ENCODE data around the gene GNAS-AS1.
"Not testable (repeated sequence)": the region's sequence is repeated elsewhere in the genome, so short reads cannot be mapped to it uniquely, and the experiment has no call there.

GNAS-AS1 gene

DNA sequence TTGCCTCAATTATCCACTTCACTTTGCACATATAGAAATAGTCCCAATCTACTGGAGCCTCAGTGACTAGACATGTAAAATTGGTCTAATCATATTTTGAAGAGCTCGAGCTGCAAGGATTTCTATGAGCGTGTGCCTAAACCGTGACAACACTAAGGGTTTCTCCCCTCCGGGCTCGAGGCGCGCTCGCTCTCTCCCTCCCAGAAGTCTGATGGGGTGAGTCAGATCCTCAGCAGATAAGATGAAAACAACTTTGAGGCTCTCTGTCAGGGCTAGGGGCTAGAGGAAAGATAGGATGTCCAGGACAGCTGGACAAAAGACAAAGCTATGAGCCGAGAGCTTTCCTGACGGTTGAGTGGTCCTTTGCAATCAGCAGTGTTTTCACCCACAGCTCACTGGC is 16.8 kb downstream of the GNAS-AS1 start:
- no peak for DNase-seq

DNA sequence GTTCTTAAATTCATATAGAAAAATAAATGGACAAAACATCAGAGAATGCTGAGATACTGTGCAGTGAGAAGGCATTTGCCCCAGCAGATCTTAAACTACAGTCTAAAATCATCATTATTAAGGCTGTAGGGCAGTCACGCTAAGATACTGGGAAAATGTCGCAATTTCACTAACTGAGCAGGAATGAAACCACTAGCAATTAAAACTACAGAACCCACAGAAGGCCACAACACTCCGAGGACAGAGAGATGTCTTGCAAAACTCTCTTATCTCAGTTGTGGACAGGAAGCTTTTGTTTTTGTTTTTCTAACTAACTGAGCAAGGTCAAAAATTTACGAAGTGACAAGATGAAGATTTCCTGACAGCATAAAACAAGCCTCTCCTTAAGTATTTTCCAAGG is 18.2 kb downstream of the GNAS-AS1 start:
- no peak for DNase-seq

DNA sequence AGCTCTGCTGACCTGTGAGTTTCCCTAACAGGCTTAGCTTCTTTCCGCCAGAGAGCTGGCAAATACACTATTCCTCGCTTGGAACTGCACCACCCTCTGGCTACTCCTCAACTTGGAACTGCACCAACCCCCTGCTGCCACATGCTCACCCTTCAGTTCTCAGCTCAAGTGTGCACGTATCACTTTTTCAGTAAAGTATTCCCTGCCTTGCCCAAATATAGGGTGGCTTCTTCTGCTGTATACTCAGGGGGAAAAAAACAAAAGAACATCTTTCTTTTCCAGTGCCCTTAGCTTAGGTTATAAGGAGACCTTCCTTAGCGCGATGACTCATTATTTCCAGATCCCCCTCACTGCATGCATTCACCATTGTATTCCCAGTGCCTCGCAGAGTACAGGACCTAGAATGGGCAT is 21.2 kb downstream of the GNAS-AS1 start:
- DNase-seq, result no peak

DNA sequence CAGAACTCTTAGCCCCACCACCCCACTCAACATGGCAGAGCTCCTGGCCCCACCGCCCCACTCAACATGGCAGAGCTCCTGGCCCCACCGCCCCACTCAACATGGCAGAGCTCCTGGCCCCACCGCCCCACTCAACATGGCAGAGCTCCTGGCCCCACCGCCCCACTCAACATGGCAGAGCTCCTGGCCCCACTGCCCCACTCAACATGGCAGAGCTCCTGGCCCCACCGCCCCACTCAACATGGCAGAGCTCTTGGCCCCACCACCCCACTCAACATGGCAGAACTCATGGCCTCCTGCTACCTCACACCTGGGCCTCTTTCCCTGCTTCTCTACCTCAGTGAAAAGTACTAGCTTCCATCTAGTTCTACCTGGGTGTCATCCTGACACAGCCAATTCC is 21.9 kb downstream of the GNAS-AS1 start:
- DNase-seq, result not testable (repeated sequence)

DNA sequence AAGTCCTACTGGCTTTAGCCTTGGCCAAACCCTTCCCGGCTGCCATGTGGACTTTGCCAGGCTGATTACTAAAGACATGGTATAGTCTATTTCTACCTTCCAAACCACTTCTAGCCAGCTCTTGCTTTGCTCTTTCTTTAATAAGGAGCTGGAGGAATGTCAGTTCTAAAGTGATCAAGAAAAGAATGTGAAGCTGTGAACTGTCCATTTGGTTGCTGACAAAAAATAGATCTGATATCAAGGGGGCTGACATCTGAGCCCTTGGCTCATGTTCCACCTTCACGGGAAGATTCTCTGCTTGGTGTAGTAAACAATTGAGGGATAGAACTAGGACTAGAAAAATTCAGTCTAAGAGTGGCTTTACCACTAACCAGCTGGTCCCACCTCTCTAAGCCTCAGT is 22.6 kb downstream of the GNAS-AS1 start:
- no peak for DNase-seq

DNA sequence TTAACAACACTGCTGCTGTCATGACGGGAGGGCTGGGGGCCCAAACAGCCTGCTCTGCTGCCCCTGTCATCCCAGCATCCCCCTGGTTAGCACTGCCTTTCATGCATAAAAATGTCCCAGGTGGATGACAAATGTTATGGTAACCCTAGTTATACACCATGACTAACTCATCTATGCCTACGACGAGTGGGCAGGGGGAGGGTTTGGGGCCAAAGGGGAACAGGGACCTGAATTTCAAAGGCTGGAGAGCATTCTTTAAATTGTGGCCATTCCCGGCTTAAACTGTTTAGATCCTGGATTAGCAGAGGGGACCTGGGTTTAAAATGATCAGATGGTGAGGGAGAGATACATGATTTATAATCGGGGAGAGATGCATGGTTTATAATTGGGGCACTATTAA is 24.4 kb downstream of the GNAS-AS1 start:
- no peak for DNase-seq

DNA sequence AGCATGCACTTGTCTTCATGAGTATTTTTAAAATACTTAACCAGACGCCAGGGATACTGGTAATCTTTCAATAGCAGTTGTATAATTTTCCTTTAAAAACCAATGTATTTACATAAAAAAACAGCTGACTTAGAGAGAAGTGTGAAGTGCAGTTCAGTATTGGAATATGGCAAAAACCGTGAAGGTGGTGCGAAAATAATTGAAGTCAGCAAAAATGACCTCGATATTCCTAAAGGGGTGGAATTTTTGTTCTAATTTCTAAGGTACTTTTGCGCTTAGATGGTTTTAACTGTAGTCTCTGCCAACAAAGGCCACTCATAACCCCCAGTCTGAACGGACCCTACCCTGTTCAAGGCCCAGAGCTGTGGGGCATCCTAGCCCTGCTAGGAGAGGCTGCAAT is 25.3 kb downstream of the GNAS-AS1 start:
- DNase-seq, result no peak

DNA sequence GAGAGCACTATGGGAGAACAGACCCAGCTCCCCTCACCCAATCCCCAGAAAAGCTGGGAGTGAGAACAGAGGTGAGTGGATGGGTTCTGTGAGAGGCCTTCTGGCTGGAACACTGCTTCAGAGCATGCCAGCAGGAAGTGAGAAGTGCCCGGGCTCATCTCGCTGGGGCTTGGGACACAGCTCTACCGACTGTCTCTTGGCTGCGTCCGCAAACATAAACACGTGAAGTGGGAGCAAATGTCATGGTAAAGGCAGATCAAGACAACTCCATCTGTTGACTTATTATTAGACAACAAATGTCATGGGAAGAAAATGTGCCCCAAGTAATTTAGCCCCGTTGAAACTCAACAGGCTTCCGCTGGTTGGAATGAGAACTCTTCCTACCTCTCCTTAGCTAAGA is 25.9 kb downstream of the GNAS-AS1 start:
- DNase-seq, result no peak

DNA sequence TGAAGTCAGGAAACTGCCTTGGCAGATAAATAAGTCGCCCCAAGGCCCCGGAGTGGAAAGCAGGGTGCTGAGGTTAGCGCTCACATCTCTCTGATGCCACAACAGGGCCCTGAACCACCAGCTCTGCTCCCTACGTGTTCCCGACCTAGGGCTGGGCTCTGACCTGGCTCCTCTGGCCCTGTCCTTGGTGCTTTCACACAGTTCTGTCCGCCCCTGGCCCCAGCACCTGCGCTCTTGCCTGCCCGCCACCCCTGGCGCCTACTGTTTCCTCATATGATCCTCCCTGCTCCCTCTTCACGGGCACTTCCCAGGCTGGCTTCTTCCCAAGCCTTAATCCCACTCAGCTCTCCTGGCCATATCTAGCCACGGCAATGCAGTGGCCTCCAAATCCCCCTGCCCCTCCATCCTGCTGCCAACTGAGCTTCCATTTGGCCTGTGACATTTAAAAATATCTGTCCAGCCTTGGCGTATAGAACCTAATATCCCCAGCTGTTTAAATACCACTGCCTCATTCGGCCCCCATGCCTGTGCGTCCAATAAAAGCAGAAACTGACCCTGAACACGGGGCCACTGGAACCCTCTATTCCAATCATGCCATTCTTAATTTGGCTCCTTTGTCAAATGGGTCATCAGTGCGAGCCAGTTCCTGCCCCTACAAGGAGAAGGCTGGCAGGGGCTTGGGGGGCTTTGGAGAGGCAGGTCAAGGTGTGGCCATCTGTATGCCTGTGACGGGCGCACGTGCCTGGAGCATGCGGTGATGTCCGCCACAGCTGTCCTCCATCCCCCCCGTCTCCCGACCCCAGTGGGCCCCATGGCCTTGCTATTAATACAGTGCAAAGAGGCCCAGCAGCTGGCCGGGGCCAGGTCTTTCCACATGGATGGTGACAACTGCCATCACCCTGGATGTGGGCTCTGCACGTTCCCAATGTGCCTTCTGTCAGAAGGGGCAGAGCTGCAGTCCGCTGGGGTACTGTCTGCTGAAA is 27.7 kb downstream of the GNAS-AS1 start:
- DNase-seq, result no peak

DNA sequence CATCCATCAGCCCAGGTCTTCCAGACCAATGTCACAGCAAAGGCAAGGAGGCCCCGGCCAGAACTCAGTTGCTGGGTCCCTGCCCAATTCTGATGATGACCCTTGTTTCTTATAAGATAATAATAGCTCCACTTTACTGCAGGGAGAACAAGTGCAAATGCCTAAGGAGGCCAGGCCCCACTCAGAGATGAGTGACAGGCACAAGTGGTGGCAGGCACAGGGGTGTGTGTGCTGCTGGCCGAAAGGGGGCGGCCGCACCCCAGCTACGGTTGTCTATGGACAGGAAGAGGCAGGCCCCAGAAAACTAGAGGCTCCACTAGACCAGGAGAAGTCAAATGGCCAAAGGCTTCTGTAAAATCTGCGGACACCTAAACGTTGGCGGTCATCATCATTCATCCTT is 28.6 kb downstream of the GNAS-AS1 start:
- no peak for DNase-seq

DNA sequence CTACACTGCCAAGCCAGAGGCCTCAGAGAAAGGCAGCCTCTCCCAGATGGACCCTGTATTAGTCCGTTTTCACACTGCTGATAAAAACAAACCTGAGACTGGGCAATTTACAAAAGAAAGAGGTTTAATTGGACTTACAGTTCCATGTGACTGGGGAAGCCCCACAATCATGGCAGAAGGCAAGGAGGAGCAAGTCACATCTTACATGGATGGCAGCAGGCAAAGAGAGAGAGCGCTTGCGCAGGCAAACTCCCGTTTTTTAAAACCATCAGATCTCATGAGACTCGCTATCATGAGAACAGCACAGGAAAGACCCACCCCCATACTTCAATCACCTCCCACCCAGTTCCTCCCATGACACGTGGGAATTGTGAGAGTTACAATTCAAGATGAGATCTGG is 30.2 kb downstream of the GNAS-AS1 start:
- not testable (repeated sequence) for DNase-seq

DNA sequence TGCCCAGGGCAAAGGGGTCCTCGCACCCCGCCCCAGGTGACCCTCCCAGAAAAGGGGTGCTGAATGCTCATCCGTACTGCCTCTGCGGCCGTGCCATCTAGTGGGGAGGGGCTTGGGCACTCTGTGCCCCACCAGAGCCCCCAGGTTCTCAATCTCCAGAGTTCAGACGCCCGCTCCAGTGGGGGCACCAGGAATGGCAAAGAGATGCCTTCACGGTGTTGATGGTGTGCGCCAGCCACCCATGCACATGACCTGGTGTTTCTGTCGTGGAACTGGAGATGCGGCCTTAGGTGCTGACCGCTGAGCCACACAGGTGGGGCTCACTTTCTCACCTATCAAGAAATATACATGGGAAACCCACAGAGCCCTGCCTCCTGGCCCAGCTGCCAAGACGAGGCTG is 30.8 kb downstream of the GNAS-AS1 start:
- no peak for DNase-seq

DNA sequence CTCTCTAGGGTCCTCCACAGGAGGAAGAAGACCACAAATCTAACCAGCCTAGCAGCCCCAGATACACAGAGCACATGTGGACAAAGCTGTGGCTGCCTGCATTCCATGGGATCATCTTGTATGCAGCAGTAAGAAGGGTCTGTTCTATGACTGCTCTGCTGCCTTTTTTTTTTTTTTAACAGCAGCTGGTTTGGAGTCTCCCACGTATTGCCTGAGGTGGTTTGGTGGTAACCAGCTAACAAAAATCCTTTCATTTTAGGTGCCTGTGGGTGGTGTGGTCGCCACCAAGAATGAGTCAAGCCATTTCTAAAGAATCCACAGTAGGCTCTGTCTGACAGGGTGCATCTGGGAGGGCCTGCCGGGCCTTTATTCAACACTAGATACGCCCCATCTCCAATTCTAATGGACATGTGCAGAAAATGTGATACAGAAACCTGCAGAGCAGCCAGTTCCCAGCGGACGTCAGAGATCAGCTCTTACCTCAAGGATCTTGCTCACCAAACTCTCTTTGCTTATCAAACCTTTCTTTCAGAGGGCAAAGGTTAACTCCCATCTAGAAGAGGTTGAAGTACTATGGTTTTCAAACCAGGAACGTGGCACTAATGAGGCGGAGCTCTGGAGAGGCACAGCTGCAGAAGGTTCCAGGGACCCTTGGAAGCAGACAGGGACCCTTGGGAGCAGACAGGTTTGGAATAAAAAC is 32.0 kb downstream of the GNAS-AS1 start:
- DNase-seq, result peak; percentile 73 to 82

DNA sequence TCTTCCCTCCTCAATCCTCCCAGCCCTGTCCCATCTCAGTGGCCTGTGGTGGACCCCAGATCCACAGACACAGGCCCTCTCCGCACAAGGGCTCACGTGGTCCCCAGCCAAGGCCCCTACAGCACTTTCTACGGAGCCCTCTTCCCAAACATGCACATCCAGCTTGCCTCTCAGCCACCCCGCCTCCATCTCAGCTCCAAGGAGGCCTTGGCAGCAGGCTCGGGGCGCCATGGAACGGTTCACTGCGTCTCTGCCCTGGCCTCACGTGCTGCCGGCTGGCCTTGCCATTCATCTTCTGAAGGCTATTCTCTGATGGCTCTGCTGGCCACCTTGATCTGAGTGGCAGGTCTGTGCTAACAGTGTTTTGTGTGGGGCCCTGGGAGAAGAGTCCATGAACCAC is 33.0 kb downstream of the GNAS-AS1 start:
- no peak for DNase-seq

DNA sequence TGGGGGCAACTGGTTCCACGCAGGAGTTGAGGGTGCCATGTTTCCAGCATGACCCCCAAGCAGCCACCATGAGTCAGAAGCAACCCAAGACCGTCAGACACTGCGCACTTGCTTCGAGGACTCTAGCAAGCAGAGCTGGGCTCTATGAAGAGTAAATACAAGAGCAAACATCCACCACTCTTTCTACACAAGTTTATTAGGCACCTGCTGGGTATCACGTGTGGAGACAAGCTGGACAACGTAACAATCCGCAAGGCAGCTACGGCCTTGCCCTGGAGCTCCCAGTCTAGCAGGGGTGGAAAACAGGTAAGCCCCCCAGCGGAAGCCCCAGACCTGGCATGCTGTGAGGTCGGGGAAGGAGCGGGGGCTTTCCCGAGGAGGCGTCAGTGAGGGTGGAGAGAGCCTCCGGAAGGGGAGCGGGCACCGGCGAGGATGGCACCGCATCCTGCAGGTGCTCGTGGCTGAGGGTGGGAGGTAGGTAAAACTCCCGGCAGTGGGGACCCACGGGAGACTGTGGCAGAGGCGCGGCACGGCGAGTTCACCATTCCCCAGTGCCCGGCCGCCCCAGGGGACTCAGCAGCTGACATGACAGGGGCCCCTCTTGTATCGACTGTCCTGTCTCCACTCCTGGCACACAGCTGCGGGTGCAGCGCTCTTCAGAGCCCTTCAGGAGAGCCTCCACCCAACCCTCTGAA is 33.6 kb downstream of the GNAS-AS1 start:
- no peak for DNase-seq

DNA sequence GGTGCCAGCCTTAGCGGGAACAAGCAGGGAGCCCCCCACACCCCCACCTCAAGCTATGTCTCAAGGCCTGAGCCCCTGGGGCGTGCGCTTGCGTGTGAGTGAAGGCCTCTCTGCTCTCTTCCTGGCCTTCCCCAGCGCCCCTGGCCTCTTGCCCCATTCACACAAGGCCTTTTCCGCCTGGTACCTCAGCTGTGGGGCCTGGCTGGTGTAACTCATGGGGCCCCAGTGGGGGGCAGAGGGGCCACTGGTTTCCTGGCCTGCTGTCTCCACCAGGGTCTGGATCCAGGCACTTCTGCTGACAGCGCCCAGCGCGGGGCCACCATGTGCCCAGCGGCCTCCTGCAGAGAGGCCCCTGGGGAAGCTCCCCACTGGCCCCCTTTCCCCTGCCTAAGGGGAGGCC is 34.7 kb downstream of the GNAS-AS1 start:
- DNase-seq, result no peak

DNA sequence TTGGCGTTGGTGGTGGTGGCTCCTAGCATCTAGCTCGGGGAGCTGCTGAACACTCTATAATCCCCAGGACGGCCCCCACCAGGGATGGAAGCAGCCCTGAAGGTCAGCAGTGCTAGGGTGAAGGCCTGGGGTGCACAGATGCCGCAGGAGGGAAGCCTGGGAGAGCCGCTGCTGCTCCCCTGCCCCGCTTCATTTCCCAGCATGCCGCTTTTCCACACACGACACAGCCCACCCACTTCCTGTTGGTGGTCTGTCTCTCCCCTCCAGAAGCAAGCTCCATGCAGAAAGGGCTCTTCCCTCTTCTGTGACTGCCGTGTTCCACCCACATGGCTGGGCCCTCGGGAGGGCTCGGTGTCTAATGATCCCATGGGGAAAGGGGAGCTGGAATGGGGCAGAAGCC is 35.3 kb downstream of the GNAS-AS1 start:
- no peak for DNase-seq

DNA sequence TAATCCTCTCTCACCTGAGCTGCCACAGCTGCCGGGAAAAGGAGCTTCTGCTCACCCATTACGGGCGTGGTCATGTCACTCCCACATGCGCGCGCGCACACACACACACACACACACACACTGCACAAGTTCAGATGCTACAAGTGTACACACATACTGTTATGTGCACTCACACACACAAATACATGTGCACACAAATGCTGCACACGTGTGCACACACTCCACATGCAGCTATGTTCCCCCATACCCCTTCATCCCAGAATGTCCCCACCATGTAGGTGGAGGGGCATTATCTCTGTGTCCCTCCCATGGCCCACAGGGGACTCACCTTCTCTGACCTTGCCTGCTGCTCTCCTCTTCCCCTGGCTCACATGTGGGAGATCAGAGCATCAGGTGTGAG is 37.3 kb downstream of the GNAS-AS1 start:
- DNase-seq, result no peak

DNA sequence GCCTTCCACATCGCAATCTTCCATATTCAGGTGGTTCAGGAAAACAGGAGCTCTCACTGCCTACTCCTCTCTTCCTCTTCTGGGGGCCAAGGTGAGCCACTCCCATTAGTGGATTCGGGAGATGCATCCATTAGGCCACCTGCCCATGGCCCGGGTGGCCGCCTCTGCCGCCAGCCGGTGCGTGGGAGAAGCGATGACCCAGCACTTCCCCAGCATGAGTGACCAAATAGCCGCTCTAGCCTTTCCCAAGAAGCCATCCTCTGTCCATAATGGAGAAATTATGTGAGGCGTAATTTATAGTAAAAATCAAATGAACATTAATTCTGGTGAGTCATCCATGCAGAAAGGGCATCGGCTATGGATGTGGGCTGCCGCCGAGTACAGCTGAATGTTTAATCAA is 39.4 kb downstream of the GNAS-AS1 start:
- no peak for DNase-seq

DNA sequence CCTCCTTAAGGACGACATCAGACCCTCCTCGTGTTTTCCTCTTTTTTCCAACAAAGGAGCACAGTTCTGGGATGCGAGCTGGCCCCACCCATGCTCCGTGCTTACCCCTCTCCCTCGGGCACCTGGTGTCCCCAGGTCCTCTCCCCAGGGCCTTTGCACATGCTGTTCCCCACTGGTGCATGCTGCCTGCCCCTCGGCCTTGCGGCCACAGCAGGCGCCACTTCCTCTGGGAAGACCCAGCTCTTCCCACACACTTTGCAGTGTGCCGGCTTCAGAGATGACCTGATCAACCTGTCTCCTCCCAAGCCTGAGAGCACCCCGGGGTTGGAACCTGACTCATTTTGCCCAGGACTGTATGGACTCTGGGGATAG is 39.8 kb downstream of the GNAS-AS1 start:
- DNase-seq, result no peak

DNA sequence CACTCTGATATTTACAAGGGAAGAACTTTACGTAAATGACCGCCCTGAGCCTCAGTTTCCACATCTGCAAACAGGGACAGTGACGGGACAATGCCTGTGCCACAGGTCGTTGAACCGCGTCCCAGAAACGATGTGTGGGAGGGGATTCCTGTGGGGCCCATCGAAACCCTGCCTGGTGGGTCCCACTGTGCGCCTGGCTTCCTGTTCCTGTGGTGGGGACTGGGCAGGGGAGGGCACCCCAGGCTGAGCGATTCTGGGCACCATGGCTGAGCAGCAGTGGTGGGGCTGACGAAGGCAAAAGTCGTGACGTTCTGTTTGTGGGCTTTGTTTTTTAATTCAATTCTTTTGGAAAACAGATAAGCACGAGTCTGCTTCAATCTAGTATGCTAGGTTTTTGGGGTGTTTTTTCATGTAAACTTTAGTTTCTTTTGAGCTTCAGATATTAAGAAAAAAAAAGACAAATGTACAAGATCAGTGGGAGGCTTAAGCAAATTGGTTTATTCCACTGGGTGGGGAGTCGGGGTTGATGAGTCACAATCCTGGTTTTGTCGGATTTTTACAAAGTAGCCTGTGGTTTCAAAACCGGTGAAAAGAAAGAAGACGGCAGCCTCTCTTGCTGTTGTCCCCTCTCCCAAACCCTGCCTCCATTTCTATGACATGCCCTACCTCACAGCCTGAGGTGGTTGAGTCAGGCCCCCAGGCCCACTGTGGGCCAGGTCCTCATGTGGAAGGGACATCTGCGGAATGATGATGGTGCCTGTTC is 40.4 kb downstream of the GNAS-AS1 start:
- peak; percentile 15 to 26 for DNase-seq

DNA sequence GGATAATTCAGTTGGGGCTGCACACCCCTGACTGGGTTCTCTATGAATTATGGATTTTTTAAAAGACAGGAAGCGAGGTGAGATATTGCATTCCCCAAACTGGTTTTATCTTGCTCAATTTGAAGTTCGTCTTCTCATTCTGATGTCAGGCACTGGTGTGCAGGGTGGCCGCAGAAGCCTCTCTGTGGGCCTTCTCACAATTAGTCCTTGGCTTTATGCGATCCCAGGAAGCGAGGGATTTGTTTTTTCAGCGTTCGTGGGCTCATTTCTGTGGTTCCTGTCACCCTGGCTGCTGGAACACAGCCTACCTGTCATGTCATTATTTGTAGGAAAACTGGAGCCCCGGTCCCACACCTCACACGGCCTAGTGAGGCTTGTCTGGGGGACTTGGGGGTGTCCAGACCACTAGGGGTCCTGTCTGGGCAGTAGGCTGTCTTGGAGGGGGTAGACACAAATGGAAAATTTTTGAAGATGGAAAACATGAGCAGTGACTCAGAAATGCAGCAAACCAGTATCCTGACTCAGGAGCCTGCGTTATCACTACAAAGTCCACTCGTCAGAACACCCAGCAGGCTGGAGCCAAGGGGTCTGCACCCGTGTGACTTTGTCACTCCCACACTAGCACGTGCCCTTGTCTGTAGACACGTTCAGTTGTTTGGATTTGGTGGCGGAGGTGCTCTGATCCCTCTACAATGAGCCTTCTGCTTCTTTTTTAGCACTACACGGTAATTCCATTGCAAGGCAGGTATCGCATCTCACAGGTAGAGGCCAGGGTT is 42.2 kb downstream of the GNAS-AS1 start:
- no peak for DNase-seq

Measured in activated CD4-positive, alpha-beta T cell treated with anti-CD3 and anti-CD28 coated beads, Interleukin-2, amount 50 U/mL, for 48 hours (primary cell).